Loucy (cell line): ENCODE data around the gene PSMB1.

ENCODE experiments used
- H2AFZ ChIP-seq: fragments of 200-600 bp; sonication (generic); 2 replicates; pipeline ENCODE4 v1.6.0; 2016; ENCODE audit warnings: antibody characterized with exemption, mild to moderate bottlenecking, low read length, moderate library complexity
- H3F3A ChIP-seq: fragments of 200-600 bp; 2 replicates; pipeline ENCODE4 v1.6.0; 2016; ENCODE audit warnings: antibody characterized with exemption, low read depth, mild to moderate bottlenecking
- H3K27me3 ChIP-seq: fragments of 200-600 bp; sonication (generic); 2 replicates; pipeline ENCODE4 v1.6.1; 2014; ENCODE audit warnings: low read length, mild to moderate bottlenecking; ENCODE audit not compliant: insufficient read depth, poor library complexity, severe bottlenecking
- H3K36me3 ChIP-seq: fragments of 200-600 bp; sonication (generic); 2 replicates; pipeline ENCODE4 v1.6.1; 2016; ENCODE audit warnings: low read length; ENCODE audit not compliant: insufficient read depth
- H3K4me1 ChIP-seq: fragments of 200-600 bp; sonication (generic); 2 replicates; pipeline ENCODE4 v1.5.1; 2014; ENCODE audit warnings: low read length, mild to moderate bottlenecking; ENCODE audit not compliant: insufficient read depth, poor library complexity, severe bottlenecking
- H3K4me2 ChIP-seq: fragments of 200-600 bp; sonication (generic); 2 replicates; pipeline ENCODE4 v1.6.0; 2014; ENCODE audit warnings: antibody characterized with exemption, low read length, low read depth, mild to moderate bottlenecking; ENCODE audit not compliant: poor library complexity, severe bottlenecking
- H3K4me3 ChIP-seq: fragments of 200-600 bp; sonication (generic); 2 replicates; pipeline ENCODE4 v1.5.1; 2014; ENCODE audit warnings: low read length, mild to moderate bottlenecking, mixed read lengths; ENCODE audit not compliant: poor library complexity, severe bottlenecking
- H3K79me2 ChIP-seq: fragments of 200-600 bp; sonication (generic); 2 replicates; pipeline ENCODE4 v1.6.1; 2014; ENCODE audit warnings: low read length; ENCODE audit not compliant: insufficient read depth
- H3K9ac ChIP-seq: fragments of 200-600 bp; sonication (generic); 2 replicates; pipeline ENCODE4 v1.6.0; 2014; ENCODE audit warnings: mild to moderate bottlenecking, low read depth, low read length, moderate library complexity; ENCODE audit not compliant: poor library complexity, severe bottlenecking
- H3K9me2 ChIP-seq: fragments of 200-600 bp; sonication (generic); replicated peaks from 2 replicates; pipeline ENCODE4 v1.6.1; 2016; ENCODE audit warnings: low read depth, low read length, mixed read lengths
- H3K9me3 ChIP-seq: fragments of 200-600 bp; sonication (generic); 2 replicates; pipeline ENCODE4 v1.6.1; 2014; ENCODE audit warnings: mild to moderate bottlenecking, antibody characterized with exemption, low read length, low read depth; ENCODE audit not compliant: insufficient read depth
- H4K20me1 ChIP-seq: fragments of 200-600 bp; sonication (generic); 2 replicates; pipeline ENCODE4 v1.6.0; 2014; ENCODE audit warnings: antibody characterized with exemption, low read length, mild to moderate bottlenecking; ENCODE audit not compliant: insufficient read depth, poor library complexity, severe bottlenecking
- EZH2phosphoT487 ChIP-seq: fragments of 200-600 bp; IDR thresholded peaks from 2 replicates; pipeline ENCODE4 v1.6.1; 2018; ENCODE audit warnings: antibody characterized with exemption, mild to moderate bottlenecking, moderate library complexity, borderline replicate concordance
- TF ChIP-seq, protein P1 (sequence below): fragments of 200-600 bp; sonication (generic); conservative IDR thresholded peaks from 2 replicates; pipeline ENCODE4 v1.5.1; 2014; ENCODE audit warnings: mild to moderate bottlenecking, antibody characterized with exemption, low read length

PSMB1 gene

DNA sequence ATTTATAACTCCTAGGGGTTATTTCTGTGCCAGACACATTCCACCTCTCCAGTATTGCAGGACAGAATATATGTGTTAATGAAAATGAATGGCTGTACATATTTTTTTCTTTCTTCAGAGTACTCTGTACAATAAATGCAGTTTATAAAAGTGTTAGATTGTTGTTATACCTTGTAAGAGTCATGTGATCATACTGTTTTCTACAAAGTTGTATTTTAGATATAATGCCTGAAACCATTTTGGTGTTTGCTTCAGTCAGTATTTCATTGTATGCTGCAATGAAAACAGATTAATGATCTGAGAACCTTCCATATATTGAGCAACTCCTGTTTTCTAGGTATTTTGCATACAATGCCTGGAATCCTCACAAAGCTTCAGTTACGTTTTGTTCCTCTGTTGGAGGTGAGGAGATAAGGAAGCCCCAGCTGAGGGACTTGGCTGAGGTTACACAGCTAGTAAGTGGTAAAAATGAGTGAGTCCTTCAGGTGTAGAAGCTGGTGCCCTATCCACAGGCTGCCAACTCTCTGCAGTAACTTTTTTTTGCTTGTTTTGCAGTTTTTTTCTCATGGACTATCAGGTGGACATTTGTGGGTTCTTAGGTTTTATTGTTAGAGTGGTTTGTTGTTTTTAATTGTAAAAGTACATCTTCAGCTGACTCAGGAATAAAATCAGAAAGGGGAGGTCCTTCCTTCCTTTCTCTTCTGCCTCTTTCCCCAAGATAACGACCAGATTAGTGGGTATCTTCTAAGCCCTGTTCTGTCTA lies 19.8 kb upstream of the PSMB1 start:
- no peak for TF ChIP-seq EZH2phosphoT487
- TF ChIP-seq, protein P1, sequence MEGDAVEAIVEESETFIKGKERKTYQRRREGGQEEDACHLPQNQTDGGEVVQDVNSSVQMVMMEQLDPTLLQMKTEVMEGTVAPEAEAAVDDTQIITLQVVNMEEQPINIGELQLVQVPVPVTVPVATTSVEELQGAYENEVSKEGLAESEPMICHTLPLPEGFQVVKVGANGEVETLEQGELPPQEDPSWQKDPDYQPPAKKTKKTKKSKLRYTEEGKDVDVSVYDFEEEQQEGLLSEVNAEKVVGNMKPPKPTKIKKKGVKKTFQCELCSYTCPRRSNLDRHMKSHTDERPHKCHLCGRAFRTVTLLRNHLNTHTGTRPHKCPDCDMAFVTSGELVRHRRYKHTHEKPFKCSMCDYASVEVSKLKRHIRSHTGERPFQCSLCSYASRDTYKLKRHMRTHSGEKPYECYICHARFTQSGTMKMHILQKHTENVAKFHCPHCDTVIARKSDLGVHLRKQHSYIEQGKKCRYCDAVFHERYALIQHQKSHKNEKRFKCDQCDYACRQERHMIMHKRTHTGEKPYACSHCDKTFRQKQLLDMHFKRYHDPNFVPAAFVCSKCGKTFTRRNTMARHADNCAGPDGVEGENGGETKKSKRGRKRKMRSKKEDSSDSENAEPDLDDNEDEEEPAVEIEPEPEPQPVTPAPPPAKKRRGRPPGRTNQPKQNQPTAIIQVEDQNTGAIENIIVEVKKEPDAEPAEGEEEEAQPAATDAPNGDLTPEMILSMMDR, result no peak
- H3K4me1 ChIP-seq, result no peaks in the 10 kb centered on the region
- no peaks in the 10 kb centered on the region for H3K9me3 ChIP-seq
- no peak overlapping the region for H2AFZ ChIP-seq
- no peaks in the 10 kb centered on the region for H4K20me1 ChIP-seq
- H3K4me2 ChIP-seq, result no peak overlapping the region
- H3K36me3 ChIP-seq, result peaks cover 54% of the 10 kb centered on the region
- no peak overlapping the region for H3K4me3 ChIP-seq
- no peaks in the 10 kb centered on the region for H3K79me2 ChIP-seq
- no peaks in the 10 kb centered on the region for H3K9me2 ChIP-seq
- no peaks in the 10 kb centered on the region for H3K27me3 ChIP-seq
- H3K9ac ChIP-seq, result no peak overlapping the region
- no peaks in the 10 kb centered on the region for H3F3A ChIP-seq

GRCh38 chr6:170564936-170565530 lies 11.9 kb upstream of the PSMB1 start:
- H3K36me3 ChIP-seq, result peaks cover 56% of the 10 kb centered on the region
- no peak overlapping the region for H3K4me3 ChIP-seq
- peaks cover 1% of the 10 kb centered on the region for H4K20me1 ChIP-seq
- no peaks in the 10 kb centered on the region for H3K9me2 ChIP-seq
- H3K4me2 ChIP-seq, result no peak overlapping the region
- no peak overlapping the region for H3K9ac ChIP-seq
- no peaks in the 10 kb centered on the region for H3K9me3 ChIP-seq
- H3F3A ChIP-seq, result no peaks in the 10 kb centered on the region
- TF ChIP-seq, protein P1, result no peak
- TF ChIP-seq EZH2phosphoT487, result no peak
- no peaks in the 10 kb centered on the region for H3K27me3 ChIP-seq
- H2AFZ ChIP-seq, result no peak overlapping the region
- peaks cover 7% of the 10 kb centered on the region for H3K4me1 ChIP-seq
- peaks cover 13% of the 10 kb centered on the region for H3K79me2 ChIP-seq

GRCh38 chr6:170561555-170561954 lies 8.4 kb upstream of the PSMB1 start:
- Histone ChIP-seq H3K9me3 (no peaks in the 10 kb centered on the region), H2AFZ (no peak overlapping the region), H3K27me3 (no peaks in the 10 kb centered on the region), H3K9ac (no peak overlapping the region), H3K4me2 (no peak overlapping the region), H3F3A (no peaks in the 10 kb centered on the region), H4K20me1 (peaks cover 21% of the 10 kb centered on the region), H3K36me3 (peaks cover 28% of the 10 kb centered on the region; the same call in 1 of the 2 replicates), H3K79me2 (peaks cover 43% of the 10 kb centered on the region), H3K4me3 (no peak overlapping the region), H3K4me1 (peaks cover 31% of the 10 kb centered on the region), H3K9me2 (no peaks in the 10 kb centered on the region)
- TF ChIP-seq EZH2phosphoT487, result no peak
- TF ChIP-seq, protein P1, result no peak
